ENCODE results near the gene LAMA2.

LAMA2 gene

DNA sequence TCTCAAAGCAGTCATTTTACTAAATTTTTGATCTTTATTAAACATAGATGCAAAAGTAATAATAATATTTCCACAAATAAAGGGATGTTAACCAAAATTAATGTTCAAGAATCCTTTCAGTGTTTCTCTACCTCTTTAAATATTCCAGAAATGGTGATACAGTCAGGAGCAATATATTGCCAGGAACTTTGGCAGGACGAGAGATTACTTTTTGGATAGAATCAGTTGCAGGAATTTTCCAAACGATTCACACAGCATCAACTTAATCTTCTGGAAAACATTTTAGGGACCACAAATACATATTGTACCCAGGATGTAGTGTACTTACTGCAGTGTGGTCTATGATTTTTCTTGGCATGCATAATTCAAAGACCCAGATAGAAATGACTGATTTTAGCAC, 125.7 kb downstream of the LAMA2 start:
- TF ChIP-seq, protein P1, sequence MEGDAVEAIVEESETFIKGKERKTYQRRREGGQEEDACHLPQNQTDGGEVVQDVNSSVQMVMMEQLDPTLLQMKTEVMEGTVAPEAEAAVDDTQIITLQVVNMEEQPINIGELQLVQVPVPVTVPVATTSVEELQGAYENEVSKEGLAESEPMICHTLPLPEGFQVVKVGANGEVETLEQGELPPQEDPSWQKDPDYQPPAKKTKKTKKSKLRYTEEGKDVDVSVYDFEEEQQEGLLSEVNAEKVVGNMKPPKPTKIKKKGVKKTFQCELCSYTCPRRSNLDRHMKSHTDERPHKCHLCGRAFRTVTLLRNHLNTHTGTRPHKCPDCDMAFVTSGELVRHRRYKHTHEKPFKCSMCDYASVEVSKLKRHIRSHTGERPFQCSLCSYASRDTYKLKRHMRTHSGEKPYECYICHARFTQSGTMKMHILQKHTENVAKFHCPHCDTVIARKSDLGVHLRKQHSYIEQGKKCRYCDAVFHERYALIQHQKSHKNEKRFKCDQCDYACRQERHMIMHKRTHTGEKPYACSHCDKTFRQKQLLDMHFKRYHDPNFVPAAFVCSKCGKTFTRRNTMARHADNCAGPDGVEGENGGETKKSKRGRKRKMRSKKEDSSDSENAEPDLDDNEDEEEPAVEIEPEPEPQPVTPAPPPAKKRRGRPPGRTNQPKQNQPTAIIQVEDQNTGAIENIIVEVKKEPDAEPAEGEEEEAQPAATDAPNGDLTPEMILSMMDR (IDR thresholded peaks at IDR 0.05; ENCODE audit: borderline replicate concordance, control extremely low read depth, extremely low read depth, insufficient read depth, missing control alignments), result no peak
- in situ Hi-C loops (cut with MboI; ENCODE audit: low sequenced_read_pairs, unreplicated experiment), result no loop called here
- DNase-seq (ENCODE audit: low spot score), result no peak

- no peak for DNase-seq (ENCODE audit: low spot score)
- TF ChIP-seq, protein P1 (IDR thresholded peaks at IDR 0.05; ENCODE audit: borderline replicate concordance, control extremely low read depth, extremely low read depth, insufficient read depth, missing control alignments), result no peak
- in situ Hi-C loops (cut with MboI; ENCODE audit: low sequenced_read_pairs, unreplicated experiment), result no loop called here
Measured at GRCh38 chr6:129009851-129010250, 126.9 kb downstream of the LAMA2 start.

DNA sequence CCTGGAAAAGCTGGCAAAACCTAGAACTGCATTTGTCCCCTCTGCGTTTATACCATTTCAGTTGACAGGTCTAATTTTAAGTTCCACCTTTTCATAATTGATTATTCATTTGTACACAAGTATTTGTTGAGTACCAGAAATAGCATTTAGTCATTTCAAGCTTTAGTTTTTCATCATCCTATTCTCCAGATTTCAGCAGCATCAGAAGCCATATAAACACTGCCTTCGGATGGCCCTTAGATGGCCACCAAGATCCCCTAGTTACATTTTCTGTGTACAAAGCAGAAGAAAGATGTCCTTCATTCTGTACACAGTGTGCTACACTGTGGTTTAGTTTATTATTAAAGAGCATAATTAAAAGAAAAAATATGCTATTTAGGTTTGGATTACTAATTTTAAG, 131.4 kb downstream of the LAMA2 start:
- DNase-seq (ENCODE audit: low spot score), result no peak
- in situ Hi-C loops (cut with MboI; ENCODE audit: low sequenced_read_pairs, unreplicated experiment), result no loop called here
- TF ChIP-seq, protein P1 (IDR thresholded peaks at IDR 0.05; ENCODE audit: borderline replicate concordance, control extremely low read depth, extremely low read depth, insufficient read depth, missing control alignments), result no peak

GRCh38 chr6:129015721-129016120, 132.8 kb downstream of the LAMA2 start:
- DNase-seq (ENCODE audit: low spot score), result no peak
- in situ Hi-C loops (cut with MboI; ENCODE audit: low sequenced_read_pairs, unreplicated experiment), result no loop called here
- TF ChIP-seq, protein P1 (IDR thresholded peaks at IDR 0.05; ENCODE audit: borderline replicate concordance, control extremely low read depth, extremely low read depth, insufficient read depth, missing control alignments), result no peak

GRCh38 chr6:129016844-129017243, 133.9 kb downstream of the LAMA2 start:
- in situ Hi-C loops (cut with MboI; ENCODE audit: low sequenced_read_pairs, unreplicated experiment), result no loop called here
- no peak for DNase-seq (ENCODE audit: low spot score)
- TF ChIP-seq, protein P1 (IDR thresholded peaks at IDR 0.05; ENCODE audit: borderline replicate concordance, control extremely low read depth, extremely low read depth, insufficient read depth, missing control alignments), result no peak

GRCh38 chr6:129022011-129022553, 139.1 kb downstream of the LAMA2 start:
- TF ChIP-seq, protein P1 (IDR thresholded peaks at IDR 0.05; ENCODE audit: borderline replicate concordance, control extremely low read depth, extremely low read depth, insufficient read depth, missing control alignments), result no peak
- in situ Hi-C loops (cut with MboI; ENCODE audit: low sequenced_read_pairs, unreplicated experiment), result no loop called here
- no peak for DNase-seq (ENCODE audit: low spot score)

Measured in GM13976 (cell line).